ENCODE measurements around the gene CLDN17. TPM values are rescaled to one million over a fixed set of nuclear protein-coding genes. Genes with fewer than 3 reads are reported as not detected.

CLDN17 gene
- total RNA-seq, 6 experiments from 2014 or later, result not detected

DNA sequence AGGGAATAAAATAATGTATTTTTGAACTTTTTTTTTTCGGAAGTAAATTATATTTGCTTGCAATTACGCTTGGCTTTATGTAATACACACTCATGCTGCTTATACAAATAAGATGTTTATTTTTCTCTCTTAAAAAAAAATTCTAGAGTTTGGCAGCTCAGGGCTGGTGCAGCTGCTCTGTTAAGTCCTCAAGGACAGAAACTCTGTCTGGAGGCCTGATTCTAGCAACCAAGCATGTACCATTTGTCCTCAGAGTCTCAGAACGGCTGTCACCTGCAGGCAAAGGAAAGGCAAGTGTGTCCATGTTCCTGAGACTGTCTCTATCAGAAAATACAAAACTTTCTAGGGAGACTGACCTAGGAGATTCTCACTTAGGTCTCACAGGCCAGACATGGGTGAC lies 23.2 kb upstream of the CLDN17 start:
- no peak for TF ChIP-seq POLR2A (IDR thresholded peaks at IDR 0.05)
- TF ChIP-seq, protein P1, sequence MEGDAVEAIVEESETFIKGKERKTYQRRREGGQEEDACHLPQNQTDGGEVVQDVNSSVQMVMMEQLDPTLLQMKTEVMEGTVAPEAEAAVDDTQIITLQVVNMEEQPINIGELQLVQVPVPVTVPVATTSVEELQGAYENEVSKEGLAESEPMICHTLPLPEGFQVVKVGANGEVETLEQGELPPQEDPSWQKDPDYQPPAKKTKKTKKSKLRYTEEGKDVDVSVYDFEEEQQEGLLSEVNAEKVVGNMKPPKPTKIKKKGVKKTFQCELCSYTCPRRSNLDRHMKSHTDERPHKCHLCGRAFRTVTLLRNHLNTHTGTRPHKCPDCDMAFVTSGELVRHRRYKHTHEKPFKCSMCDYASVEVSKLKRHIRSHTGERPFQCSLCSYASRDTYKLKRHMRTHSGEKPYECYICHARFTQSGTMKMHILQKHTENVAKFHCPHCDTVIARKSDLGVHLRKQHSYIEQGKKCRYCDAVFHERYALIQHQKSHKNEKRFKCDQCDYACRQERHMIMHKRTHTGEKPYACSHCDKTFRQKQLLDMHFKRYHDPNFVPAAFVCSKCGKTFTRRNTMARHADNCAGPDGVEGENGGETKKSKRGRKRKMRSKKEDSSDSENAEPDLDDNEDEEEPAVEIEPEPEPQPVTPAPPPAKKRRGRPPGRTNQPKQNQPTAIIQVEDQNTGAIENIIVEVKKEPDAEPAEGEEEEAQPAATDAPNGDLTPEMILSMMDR (IDR thresholded peaks at IDR 0.05), result no peak
- H3K4me3 ChIP-seq, result no peak overlapping the region
- intact Hi-C loops (cut with DNase I), result no loop called here
- DNase-seq (no peak), ATAC-seq (no peak)
- no peaks in the 10 kb centered on the region for H3K9me3 ChIP-seq
- no peaks in the 10 kb centered on the region for H3K27me3 ChIP-seq
- H3K27ac ChIP-seq, result no peak overlapping the region
- no peaks in the 10 kb centered on the region for H3K4me1 ChIP-seq
- 46% methylated on average over 3 of the region's 3 CpGs for WGBS (ENCODE audit: insufficient coverage, low coverage, low lambda C conversion rate, missing lambda C conversion rate)
- H3K36me3 ChIP-seq, result no peaks in the 10 kb centered on the region

DNA sequence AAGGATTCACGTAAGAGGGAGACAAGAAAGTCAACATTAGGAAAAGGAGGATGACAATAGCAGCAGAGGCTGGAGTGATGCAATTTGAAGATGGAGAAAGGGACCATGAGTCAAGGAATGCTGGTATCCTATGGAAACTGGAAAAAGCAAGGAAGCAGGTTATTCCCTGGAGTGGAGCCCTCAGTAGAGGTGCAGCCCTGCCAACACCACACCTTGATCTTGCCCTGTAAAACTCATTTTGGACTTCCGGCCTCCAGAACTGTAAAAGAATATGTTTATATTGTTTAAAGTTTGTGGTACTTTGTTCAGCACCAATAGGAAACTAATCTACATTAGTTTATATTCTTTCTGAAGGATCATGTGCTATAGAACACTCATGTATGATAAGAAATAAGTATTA lies 19.6 kb upstream of the CLDN17 start:
- DNase-seq (no peak), ATAC-seq (no peak)
- Histone ChIP-seq H3K27me3 (no peaks in the 10 kb centered on the region), H3K36me3 (no peaks in the 10 kb centered on the region), H3K27ac (no peak overlapping the region), H3K4me1 (no peaks in the 10 kb centered on the region), H3K4me3 (no peak overlapping the region), H3K9me3 (no peaks in the 10 kb centered on the region)
- WGBS (ENCODE audit: insufficient coverage, low coverage, low lambda C conversion rate, missing lambda C conversion rate), result 49% methylated on average over 2 of the region's 2 CpGs
- TF ChIP-seq POLR2A (IDR thresholded peaks at IDR 0.05), result no peak
- TF ChIP-seq, protein P1 (IDR thresholded peaks at IDR 0.05), result no peak
- intact Hi-C loops (cut with DNase I), result no loop called here

DNA sequence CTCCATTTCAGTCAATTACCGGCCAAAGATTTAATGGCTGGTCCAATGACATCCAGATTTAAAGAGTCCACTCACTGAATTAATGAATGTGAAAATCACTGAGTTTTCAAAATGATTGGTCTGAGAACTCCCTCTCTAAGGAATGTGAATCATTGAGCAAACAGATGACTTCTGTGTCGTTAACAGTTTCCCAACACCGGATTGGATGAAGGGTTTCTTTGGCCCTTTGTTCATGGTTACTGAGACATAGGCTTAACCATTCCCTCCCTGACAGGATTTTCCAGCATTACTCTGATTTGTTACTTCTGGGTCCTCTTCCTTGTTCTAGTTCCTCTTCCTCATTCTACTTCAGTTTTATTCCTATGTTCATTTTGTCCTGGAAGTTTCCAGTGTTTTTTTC lies 1.5 kb upstream of the CLDN17 start:
- WGBS (ENCODE audit: insufficient coverage, low coverage, low lambda C conversion rate, missing lambda C conversion rate), result 65% methylated on average over 3 of the region's 3 CpGs
- intact Hi-C loops (cut with DNase I), result no loop called here
- ATAC-seq, result no peak

DNA sequence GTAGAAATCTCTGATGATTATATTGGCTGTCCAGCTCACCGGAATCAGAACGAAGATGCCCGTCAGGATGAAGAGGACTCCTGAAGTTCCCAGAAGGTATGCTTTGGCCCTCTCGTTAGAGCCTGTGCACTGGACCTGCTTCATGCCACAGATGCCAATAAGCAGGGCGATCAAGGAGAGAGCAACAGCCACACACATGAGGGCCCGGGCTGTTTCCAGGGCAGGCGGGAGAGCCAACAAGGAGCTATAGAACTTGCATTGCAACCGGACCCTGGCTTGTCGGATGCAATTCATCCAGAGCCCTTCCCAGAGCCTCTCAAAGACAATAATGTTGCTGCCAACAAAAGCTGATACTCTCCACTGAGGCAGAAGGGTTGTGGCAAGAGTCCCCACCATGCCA lies 434 bp downstream of the CLDN17 start:
- no peak for DNase-seq
- Histone ChIP-seq H3K27me3 (no peaks in the 10 kb centered on the region), H3K9me3 (no peaks in the 10 kb centered on the region), H3K36me3 (no peaks in the 10 kb centered on the region), H3K4me3 (no peak overlapping the region), H3K27ac (no peak overlapping the region), H3K4me1 (no peaks in the 10 kb centered on the region)
- ATAC-seq, result no peak
- intact Hi-C loops (cut with DNase I), result no loop called here
- no peak for TF ChIP-seq POLR2A (IDR thresholded peaks at IDR 0.05)
- TF ChIP-seq, protein P1 (IDR thresholded peaks at IDR 0.05), result no peak
- 89% methylated on average over 4 of the region's 9 CpGs for WGBS (ENCODE audit: insufficient coverage, low coverage, low lambda C conversion rate, missing lambda C conversion rate)

More for the DNA sequence above, 1.5 kb upstream of the CLDN17 start:
- Histone ChIP-seq H3K4me1 (no peaks in the 10 kb centered on the region), H3K4me3 (no peak overlapping the region), H3K27me3 (no peaks in the 10 kb centered on the region), H3K36me3 (no peaks in the 10 kb centered on the region), H3K9me3 (no peaks in the 10 kb centered on the region), H3K27ac (no peak overlapping the region)
- no peak for DNase-seq
- TF ChIP-seq, protein P1 (IDR thresholded peaks at IDR 0.05), result no peak
- no peak for TF ChIP-seq POLR2A (IDR thresholded peaks at IDR 0.05)

DNA sequence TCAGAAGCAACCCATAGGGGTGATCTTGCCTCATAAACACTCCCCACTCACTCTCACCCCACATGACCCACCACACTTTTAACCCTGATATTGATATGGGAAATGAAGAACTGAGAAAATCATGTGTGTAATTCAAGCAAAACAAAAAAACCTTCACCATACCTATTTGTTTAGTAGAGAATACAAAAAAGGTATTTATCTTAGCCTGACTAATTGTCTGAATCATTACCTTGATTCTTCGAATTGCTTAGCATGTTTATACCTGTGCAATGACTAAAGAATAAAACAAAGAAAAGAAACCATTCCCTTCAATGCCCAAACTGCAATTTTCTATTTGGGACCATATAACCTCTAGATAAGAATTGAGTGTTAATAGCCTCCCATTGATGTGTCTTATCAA lies 1.8 kb downstream of the CLDN17 start:
- no peak for DNase-seq
- no peaks in the 10 kb centered on the region for H3K36me3 ChIP-seq

More for the DNA sequence above, 1.8 kb downstream of the CLDN17 start:
- no peak overlapping the region for H3K27ac ChIP-seq
- no peaks in the 10 kb centered on the region for H3K4me1 ChIP-seq
- ATAC-seq, result no peak
- intact Hi-C loops (cut with DNase I), result no loop called here
- no peaks in the 10 kb centered on the region for H3K27me3 ChIP-seq
- no peak overlapping the region for H3K4me3 ChIP-seq
- H3K9me3 ChIP-seq, result no peaks in the 10 kb centered on the region
- TF ChIP-seq, protein P1 (IDR thresholded peaks at IDR 0.05), result no peak
- no peak for TF ChIP-seq POLR2A (IDR thresholded peaks at IDR 0.05)
- WGBS (ENCODE audit: insufficient coverage, low coverage, low lambda C conversion rate, missing lambda C conversion rate), result 37% methylated on average over 1 of the region's 1 CpG
